Stimulated activated naive B cell treated with anti-CD40 and anti-IgM and Interleukin-4, amounts not matched to agents 10 μg/mL and 1 μg/mL and 100 μg/mL, for 72 hours (primary cell): ENCODE results near the gene MMADHC.
"Not testable (repeated sequence)": the region's sequence is repeated elsewhere in the genome, so short reads cannot be mapped to it uniquely, and the experiment has no call there.

Experiments
- ATAC-seq, 2 donors: fragments of 150-1000 bp; cut with Tn5 transposase; replicated peaks; 2 replicates each; pipeline ENCODE4 v1.10.0; 2021; ENCODE audit warnings: moderate library complexity in 1 of 2
- DNase-seq: peaks from one replicate; pipeline ENCODE4 v3.0.0; 2021
- H3K27ac Mint-ChIP-seq: one replicate; pipeline ENCODE4 v1.8.0; 2022; ENCODE audit warnings: mild to moderate bottlenecking, mixed read lengths
- H3K27me3 Mint-ChIP-seq, 2 donors: one replicate each; pipeline ENCODE4 v1.8.0; 2022; ENCODE audit warnings: mixed read lengths in 2 of 2
- H3K36me3 Mint-ChIP-seq, 2 donors: one replicate each; pipeline ENCODE4 v1.8.0; 2022; ENCODE audit warnings: mixed read lengths in 2 of 2, mild to moderate bottlenecking in 1 of 2
- H3K4me1 Mint-ChIP-seq, 2 donors: one replicate each; pipeline ENCODE4 v1.8.0; 2022; ENCODE audit warnings: mixed read lengths in 2 of 2, mild to moderate bottlenecking in 1 of 2
- H3K4me3 Mint-ChIP-seq, 2 donors: one replicate each; pipeline ENCODE4 v1.8.0; 2022; ENCODE audit warnings: mild to moderate bottlenecking in 2 of 2, mixed read lengths in 2 of 2, moderate library complexity in 1 of 2
- H3K9me3 Mint-ChIP-seq, 2 donors: one replicate each; pipeline ENCODE4 v1.8.0; 2022; ENCODE audit warnings: mixed read lengths in 2 of 2, mild to moderate bottlenecking in 1 of 2

The MMADHC gene

DNA sequence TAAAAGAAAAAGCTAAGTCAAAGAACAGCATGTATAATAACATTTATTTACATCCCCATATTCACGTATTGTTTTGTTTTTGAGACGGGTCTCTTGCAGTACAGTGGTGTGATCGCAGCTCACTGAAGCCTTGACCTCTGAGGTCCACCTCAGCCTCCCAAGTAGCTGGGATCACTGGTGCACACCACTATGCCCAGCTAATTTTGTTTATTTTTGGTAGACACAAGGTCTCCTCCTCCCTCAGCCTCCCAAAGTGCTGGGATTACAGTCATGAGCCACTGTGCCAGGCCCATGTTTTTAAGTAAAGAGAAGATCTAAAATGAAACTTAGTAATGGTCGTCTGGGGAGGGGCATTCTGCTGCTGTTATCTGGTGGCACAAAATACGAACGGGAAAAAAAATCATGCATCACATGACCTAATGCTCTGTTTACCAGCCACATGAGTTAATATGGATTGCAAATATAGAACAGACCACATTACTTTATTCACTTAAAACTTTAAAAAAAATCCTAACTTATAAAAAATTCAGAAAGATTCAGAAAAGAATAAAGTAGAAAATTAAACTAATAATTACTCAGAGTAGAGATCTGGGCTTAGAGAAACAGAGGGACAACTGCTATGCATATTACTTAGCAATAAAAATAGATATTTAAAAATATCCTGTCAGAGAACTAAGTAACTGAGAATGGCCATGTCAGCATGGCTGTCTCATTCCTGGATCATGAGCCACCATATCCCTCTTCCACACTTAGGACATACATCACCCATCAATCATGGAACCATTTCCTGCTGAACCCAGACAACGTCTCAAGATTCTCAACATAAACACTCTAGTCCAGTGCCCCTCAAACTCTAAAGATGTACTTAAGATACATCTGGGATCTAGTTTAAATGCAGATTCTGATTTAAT, 7.3 kb downstream of the MMADHC start:
- H3K4me3 Mint-ChIP-seq = no peak overlapping the region
- no peaks in the 10 kb centered on the region for H3K27me3 Mint-ChIP-seq
- peaks cover 23 to 41% of the 10 kb centered on the region in 2 donors for H3K36me3 Mint-ChIP-seq
- no peaks in the 10 kb centered on the region for H3K9me3 Mint-ChIP-seq
- H3K4me1 Mint-ChIP-seq = peaks cover 25 to 40% of the 10 kb centered on the region in 2 donors
- DNase-seq = no peak
- no peak for ATAC-seq
- peak overlapping the region; percentile 51 for H3K27ac Mint-ChIP-seq

DNA sequence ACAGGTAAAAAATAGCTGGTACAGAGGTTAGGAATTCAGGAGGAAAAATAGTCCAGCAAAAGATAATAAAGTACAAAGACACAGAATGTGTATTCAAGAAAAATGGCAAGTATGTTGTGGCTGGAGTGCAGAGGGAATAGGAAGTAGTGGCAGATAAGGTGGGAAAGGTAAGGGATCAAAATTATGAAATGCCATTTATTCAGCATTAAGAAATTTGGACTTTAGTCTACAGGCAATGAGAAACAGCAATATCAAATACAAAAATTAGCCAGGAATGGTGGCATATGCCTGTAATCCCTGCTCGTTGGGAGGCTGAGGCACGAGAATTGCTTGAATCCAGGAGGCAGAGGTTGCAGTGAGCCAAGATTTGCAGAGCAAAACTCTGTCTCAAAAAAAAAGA, 10.3 kb downstream of the MMADHC start:
- Mint-ChIP-seq H3K27me3 (no peaks in the 10 kb centered on the region), H3K4me1 (peaks cover 16 to 25% of the 10 kb centered on the region in 2 donors), H3K9me3 (no peaks in the 10 kb centered on the region), H3K27ac (no peak overlapping the region), H3K36me3 (peaks cover 17 to 33% of the 10 kb centered on the region in 2 donors), H3K4me3 (no peak overlapping the region)
- DNase-seq (no peak), ATAC-seq (no peak)

DNA sequence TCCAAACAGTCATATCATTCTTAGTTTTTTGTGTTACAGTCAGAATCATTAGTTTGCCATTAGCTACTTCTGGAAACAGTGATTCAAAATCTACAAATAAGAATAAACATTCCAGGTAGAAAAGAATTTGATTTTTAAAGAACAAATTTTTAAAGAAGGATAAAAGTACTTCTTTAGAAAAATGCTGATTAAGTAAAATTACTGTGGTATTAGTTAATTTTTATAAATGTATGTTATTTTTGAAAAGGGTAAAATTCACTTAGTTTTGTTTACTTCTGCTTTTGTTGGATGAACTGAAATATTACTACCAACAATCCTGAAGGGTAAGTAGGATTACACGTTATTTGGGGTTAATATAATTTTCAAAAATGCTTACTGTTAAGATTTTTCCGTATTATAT, 11.8 kb downstream of the MMADHC start:
- Mint-ChIP-seq H3K36me3 (peaks cover 17 to 33% of the 10 kb centered on the region in 2 donors), H3K4me3 (no peak overlapping the region), H3K27me3 (no peaks in the 10 kb centered on the region), H3K4me1 (peaks cover 15 to 16% of the 10 kb centered on the region in 2 donors), H3K9me3 (no peaks in the 10 kb centered on the region), H3K27ac (no peak overlapping the region)
- DNase-seq = no peak
- ATAC-seq = no peak

DNA sequence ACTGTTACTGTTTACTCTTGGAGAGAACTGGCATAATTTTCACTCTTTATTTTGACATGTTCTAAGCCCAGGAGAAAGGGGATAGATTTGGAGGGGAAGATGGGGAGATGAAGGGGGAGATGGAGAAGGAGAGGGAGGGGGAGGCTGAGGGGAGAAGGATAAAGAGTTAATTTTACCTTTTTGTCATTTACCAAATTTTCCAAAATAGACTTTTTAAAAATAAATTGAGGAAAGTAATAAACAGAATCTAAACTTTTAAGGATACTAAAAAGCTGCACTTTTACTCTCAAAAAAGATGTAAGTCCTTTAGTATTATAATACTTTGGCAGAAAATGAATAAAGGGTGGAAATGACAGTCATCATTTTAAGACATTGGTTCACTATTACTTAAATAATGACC, 12.3 kb downstream of the MMADHC start:
- Mint-ChIP-seq H3K27me3 (no peaks in the 10 kb centered on the region), H3K27ac (no peak overlapping the region), H3K4me1 (peaks cover 12 to 13% of the 10 kb centered on the region in 2 donors), H3K9me3 (no peaks in the 10 kb centered on the region), H3K36me3 (peaks cover 15 to 30% of the 10 kb centered on the region in 2 donors), H3K4me3 (no peak overlapping the region)
- ATAC-seq = no peak
- DNase-seq = no peak

DNA sequence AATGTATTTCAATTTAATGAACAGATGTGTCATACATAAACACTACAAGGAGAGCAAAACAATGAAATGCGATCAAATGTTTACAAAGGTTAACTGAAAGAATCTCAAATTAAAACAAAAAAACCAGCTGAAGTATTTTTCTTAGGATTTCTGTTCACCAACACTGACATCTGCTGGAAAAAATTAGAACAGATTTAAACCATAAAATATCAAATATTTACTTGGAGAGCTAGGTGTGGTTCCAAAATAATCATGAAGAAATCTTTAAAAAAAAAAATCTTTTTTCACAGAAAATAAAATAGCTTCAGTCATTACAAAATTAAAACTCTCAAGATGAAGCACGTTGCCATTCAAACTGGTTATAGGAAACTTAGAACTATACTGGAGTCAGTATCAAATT, 13.8 kb downstream of the MMADHC start:
- Mint-ChIP-seq H3K9me3 (no peaks in the 10 kb centered on the region), H3K27me3 (no peaks in the 10 kb centered on the region), H3K4me3 (no peak overlapping the region), H3K27ac (no peak overlapping the region), H3K4me1 (peaks cover 8 to 13% of the 10 kb centered on the region in 2 donors), H3K36me3 (peaks cover 15 to 31% of the 10 kb centered on the region in 2 donors)
- ATAC-seq (no peak), DNase-seq (no peak)

GRCh38 chr2:149572102-149572953, 15.2 kb downstream of the MMADHC start:
- Mint-ChIP-seq H3K9me3 (no peaks in the 10 kb centered on the region), H3K27ac (no peak overlapping the region), H3K27me3 (no peaks in the 10 kb centered on the region), H3K4me1 (peaks cover 4 to 5% of the 10 kb centered on the region in 2 donors), H3K4me3 (no peak overlapping the region), H3K36me3 (peaks cover 7 to 24% of the 10 kb centered on the region in 2 donors)
- DNase-seq (no peak), ATAC-seq (no peak)

DNA sequence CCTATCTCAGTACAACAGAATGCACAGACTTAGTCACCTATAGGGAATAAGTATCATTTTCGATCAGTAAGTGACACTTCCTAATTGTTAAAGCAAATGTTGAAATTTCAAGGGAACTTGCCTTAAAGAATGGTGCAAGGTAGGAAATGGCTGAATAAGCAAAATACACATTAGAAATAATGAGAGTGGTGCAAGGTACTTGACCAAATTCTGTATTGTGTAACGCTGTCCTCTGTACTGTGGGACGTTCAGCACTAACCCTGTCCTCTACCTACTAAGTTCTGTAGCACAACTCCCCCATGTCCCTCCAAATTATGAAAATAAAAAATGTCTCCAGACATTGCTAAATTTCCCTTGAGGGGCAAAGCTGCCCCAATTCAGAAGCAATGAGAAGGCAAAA, 19.4 kb downstream of the MMADHC start:
- DNase-seq (no peak), ATAC-seq (no peak)
- peaks cover 12 to 26% of the 10 kb centered on the region in 2 donors for H3K36me3 Mint-ChIP-seq

GRCh38 chr2:149566652-149567051, 20.9 kb downstream of the MMADHC start:
- DNase-seq = no peak
- no peak for ATAC-seq
- no peaks in the 10 kb centered on the region for H3K27me3 Mint-ChIP-seq
- H3K9me3 Mint-ChIP-seq = no peaks in the 10 kb centered on the region
- H3K4me3 Mint-ChIP-seq = no peak overlapping the region
- no peak overlapping the region for H3K27ac Mint-ChIP-seq
- H3K4me1 Mint-ChIP-seq = no peaks in the 10 kb centered on the region
- H3K36me3 Mint-ChIP-seq = peaks cover 12 to 20% of the 10 kb centered on the region in 2 donors

More for the DNA sequence above, 19.4 kb downstream of the MMADHC start:
- Mint-ChIP-seq H3K27me3 (no peaks in the 10 kb centered on the region), H3K4me3 (no peak overlapping the region), H3K9me3 (no peaks in the 10 kb centered on the region), H3K27ac (no peak overlapping the region), H3K4me1 (no peaks in the 10 kb centered on the region)

DNA sequence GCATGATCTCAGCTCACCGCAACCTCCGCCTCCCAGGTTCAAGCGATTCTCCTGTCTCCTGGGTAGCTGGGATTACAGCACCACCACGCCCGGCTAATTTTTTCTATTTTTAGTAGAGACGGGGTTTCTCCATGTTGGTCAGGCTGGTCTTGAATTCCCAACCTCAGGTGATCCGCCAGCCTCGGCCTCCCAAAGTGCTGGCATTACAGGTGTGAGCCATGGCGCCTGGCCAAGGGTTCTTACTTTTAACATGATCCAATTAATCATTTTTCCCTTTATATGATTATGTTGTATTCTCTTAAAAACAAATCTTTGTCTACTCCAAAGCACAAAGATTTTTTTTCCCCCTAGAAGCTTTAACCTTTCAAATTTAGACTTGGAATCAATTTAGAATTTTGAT, 21.9 kb downstream of the MMADHC start:
- H3K36me3 Mint-ChIP-seq = peaks cover 12 to 20% of the 10 kb centered on the region in 2 donors
- DNase-seq, H3K4me3 Mint-ChIP-seq, H3K27me3 Mint-ChIP-seq, H3K4me1 Mint-ChIP-seq, ATAC-seq, H3K9me3 Mint-ChIP-seq: not testable (repeated sequence)
- peak overlapping the region; percentile 84 for H3K27ac Mint-ChIP-seq

DNA sequence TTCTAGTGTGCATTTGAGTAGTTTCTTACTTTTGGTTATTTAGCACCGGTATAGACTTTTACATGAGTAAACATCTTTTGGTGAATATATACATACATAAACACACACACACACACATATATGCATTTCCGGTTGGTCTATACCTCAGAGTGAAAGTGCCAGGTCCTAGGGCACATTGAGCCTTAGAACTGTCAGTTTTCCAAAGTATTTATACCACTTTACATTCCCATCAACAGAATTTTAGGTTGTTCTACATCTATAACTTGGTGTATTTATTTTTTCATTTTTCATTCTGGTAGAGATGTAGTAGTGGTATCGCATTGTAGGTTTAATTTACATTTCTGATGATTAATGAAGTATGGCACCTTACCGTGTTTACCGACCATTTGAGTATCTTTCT, 22.6 kb downstream of the MMADHC start:
- H3K27me3 Mint-ChIP-seq = no peaks in the 10 kb centered on the region
- H3K27ac Mint-ChIP-seq = no peak overlapping the region
- H3K4me3 Mint-ChIP-seq = no peak overlapping the region
- no peak for ATAC-seq
- peaks cover 12 to 20% of the 10 kb centered on the region in 2 donors for H3K36me3 Mint-ChIP-seq
- DNase-seq = no peak
- no peaks in the 10 kb centered on the region for H3K9me3 Mint-ChIP-seq
- no peaks in the 10 kb centered on the region for H3K4me1 Mint-ChIP-seq

GRCh38 chr2:149564097-149564496, 23.5 kb downstream of the MMADHC start:
- Mint-ChIP-seq H3K4me3 (no peak overlapping the region), H3K36me3 (peaks cover 12 to 18% of the 10 kb centered on the region in 2 donors), H3K9me3 (no peaks in the 10 kb centered on the region), H3K4me1 (no peaks in the 10 kb centered on the region), H3K27me3 (no peaks in the 10 kb centered on the region), H3K27ac (no peak overlapping the region)
- ATAC-seq = no peak
- DNase-seq = no peak

DNA sequence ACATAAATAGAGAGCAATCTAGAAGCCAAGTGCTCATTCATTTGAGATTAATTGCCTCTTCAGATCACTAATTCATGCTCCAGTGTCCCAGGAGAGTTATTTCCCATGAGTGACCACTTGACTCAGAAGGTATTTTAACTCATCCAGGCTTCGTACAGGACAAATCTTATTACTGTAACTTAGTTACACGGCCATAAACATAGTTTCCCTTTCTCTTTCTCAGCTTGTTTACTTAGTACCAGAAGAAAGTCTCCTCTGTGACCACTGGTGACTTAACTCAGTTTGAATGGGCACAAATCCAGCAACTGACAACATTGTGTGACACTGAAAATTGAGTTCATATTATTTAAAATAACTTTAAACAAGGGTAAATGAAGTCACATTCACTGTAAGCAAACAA, 25.3 kb downstream of the MMADHC start:
- H3K36me3 Mint-ChIP-seq = peaks cover 10 to 11% of the 10 kb centered on the region in 2 donors
- DNase-seq (no peak), ATAC-seq (no peak)
- H3K27ac Mint-ChIP-seq = no peak overlapping the region
- peaks cover 0 to 6% of the 10 kb centered on the region in 2 donors for H3K27me3 Mint-ChIP-seq
- no peaks in the 10 kb centered on the region for H3K4me1 Mint-ChIP-seq
- H3K4me3 Mint-ChIP-seq = no peak overlapping the region
- H3K9me3 Mint-ChIP-seq = no peaks in the 10 kb centered on the region

- Mint-ChIP-seq H3K36me3 (peaks cover 6% of the 10 kb centered on the region in 2 donors), H3K4me3 (no peak overlapping the region), H3K9me3 (no peaks in the 10 kb centered on the region), H3K4me1 (no peaks in the 10 kb centered on the region), H3K27ac (no peak overlapping the region), H3K27me3 (peaks cover 0 to 6% of the 10 kb centered on the region in 2 donors)
- DNase-seq (no peak), ATAC-seq (no peak)
These were observed 26.2 kb downstream of the MMADHC start for GRCh38 chr2:149561309-149561926.

- no peaks in the 10 kb centered on the region for H3K36me3 Mint-ChIP-seq
- ATAC-seq = no peak
- no peak overlapping the region for H3K4me3 Mint-ChIP-seq
- H3K4me1 Mint-ChIP-seq = no peaks in the 10 kb centered on the region
- H3K9me3 Mint-ChIP-seq = no peaks in the 10 kb centered on the region
- H3K27me3 Mint-ChIP-seq = peaks cover 0 to 6% of the 10 kb centered on the region in 2 donors
- H3K27ac Mint-ChIP-seq = no peak overlapping the region
- DNase-seq = no peak
These were observed 28.1 kb downstream of the MMADHC start for GRCh38 chr2:149559341-149560068.
